Gastrocnemius medialis (tissue), 4 donors: ENCODE results near the gene ARHGDIA. TPM values are rescaled to one million over a fixed set of nuclear protein-coding genes. Genes with fewer than 3 reads are reported as not detected.

Source experiments
- ATAC-seq, 2 donors: fragments of 150-250 bp; one replicate each; pipeline ENCODE4 v1.9.1; 2016
- DNase-seq, 2 donors: peaks; one replicate each; pipeline ENCODE4 v3.0.0-alpha.2; 2019
- H3K27ac ChIP-seq, 4 donors: fragments of 200-600 bp; sonication (generic); 1 replicate in 1 of 4; 2 replicates in 3 of 4; pipeline ENCODE4 v1.5.1; 2016 to 2018; ENCODE audit warnings: mild to moderate bottlenecking in 2 of 4, moderate library complexity in 1 of 4
- H3K27me3 ChIP-seq, 3 donors: fragments of 200-600 bp; sonication (generic) in 2 of 3; 1 replicate in 1 of 3; 2 replicates in 2 of 3; pipeline versions ENCODE4 v1.5.1 to v1.6.0; 2016 to 2019; ENCODE audit warnings: mild to moderate bottlenecking in 1 of 3, moderate library complexity in 1 of 3
- H3K36me3 ChIP-seq, 2 donors: fragments of 200-600 bp; sonication (generic) in 1 of 2; one replicate each; pipeline ENCODE4 v1.5.1; 2017 to 2018
- H3K4me1 ChIP-seq, 2 donors: fragments of 200-600 bp; sonication (generic) in 1 of 2; one replicate each; pipeline ENCODE4 v1.5.1; 2016 to 2017; ENCODE audit warnings: mild to moderate bottlenecking in 2 of 2
- H3K4me3 ChIP-seq, 4 donors: fragments of 200-600 bp; sonication (generic) in 3 of 4; 1 replicate in 1 of 4; 2 replicates in 3 of 4; pipeline ENCODE4 v1.5.1; 2016 to 2019; ENCODE audit warnings: mild to moderate bottlenecking in 2 of 4
- H3K9me3 ChIP-seq, 3 donors: fragments of 200-600 bp; sonication (generic) in 2 of 3; 1 replicate in 1 of 3; 2 replicates in 2 of 3; pipeline ENCODE4 v1.5.1; 2016 to 2019
- CTCF ChIP-seq, 5 experiments: fragments of 450-650 bp in 3 of 5; fragments of 200-600 bp in 2 of 5; sonication (generic) in 2 of 5; IDR thresholded peaks in 4 of 5; conservative IDR thresholded peaks in 1 of 5; 1 replicate in 4 of 5; 2 replicates in 1 of 5; pipeline ENCODE4 v1.5.1; 2016 to 2019; ENCODE audit warnings: antibody characterized with exemption in 5 of 5, mild to moderate bottlenecking in 3 of 5, moderate library complexity in 3 of 5
- POLR2A ChIP-seq, 2 donors: fragments of 450-650 bp; IDR thresholded peaks; one replicate each; pipeline ENCODE4 v1.6.1; 2017; ENCODE audit warnings: antibody characterized with exemption in 2 of 2, mild to moderate bottlenecking in 2 of 2, moderate library complexity in 2 of 2
- in situ Hi-C, 4 donors: fragments of 200-750 bp; cut with MboI; loops; one replicate each; pipeline versions ENCODE4 v1.15.0 to v1.8.0; 2017; ENCODE audit warnings: low sequenced_read_pairs in 4 of 4
- intact Hi-C: fragments of 100-400 bp; cut with DNase I; formaldehyde crosslinking; loops from one replicate; pipeline ENCODE4 v1.15.1; 2023; ENCODE audit warnings: low total_unique reads
- total RNA-seq, 4 donors: library from RNA; depleted of rRNA; stranded (reverse); fragments of >200 nt; gene quantifications; one replicate each; pipeline versions ENCODE4 v1.1.0 to v1.2.3, GENCODE V29; 2016

The ARHGDIA gene
- total RNA-seq, 4 donors from 2014 or later = 52.1 to 122 (median 64.4) TPM

- no peak overlapping the region for H3K4me3 ChIP-seq
- H3K4me1 ChIP-seq = peaks cover under 1 to 4% of the 10 kb centered on the region in 2 donors
- intact Hi-C loops (no loop called here), in situ Hi-C loops (no loop called here)
- H3K36me3 ChIP-seq = peaks cover 0 to 38% of the 10 kb centered on the region in 2 donors
- ATAC-seq (no peak), DNase-seq (no peak)
- TF ChIP-seq POLR2A (IDR thresholded peaks at IDR 0.05) = no peak
- TF ChIP-seq CTCF (IDR thresholded peaks at IDR 0.05 in 4 of 5, conservative IDR thresholded peaks at IDR 0.05 in 1 of 5) = no peak
- H3K9me3 ChIP-seq = no peaks in the 10 kb centered on the region
- H3K27ac ChIP-seq = no peak overlapping the region
- no peaks in the 10 kb centered on the region for H3K27me3 ChIP-seq
Measured at GRCh38 chr17:81877569-81877968, 6.4 kb upstream of the ARHGDIA start.

GRCh38 chr17:81871387-81872230 is 472 bp upstream of the ARHGDIA start:
- peak overlapping the region; percentile 96 to 99 (median 98) for H3K27ac ChIP-seq
- H3K36me3 ChIP-seq = peaks cover 0 to 21% of the 10 kb centered on the region in 2 donors
- DNase-seq (peak; percentile 92 to 94), ATAC-seq (peak; percentile 83 to 88)
- H3K4me3 ChIP-seq = peak overlapping the region; percentile 78 to 100 (median 90)
- in situ Hi-C loops (no loop called here), intact Hi-C loops (loop anchor here (1.0 to 5.0 kb wide), 3 partner anchors 15 to 106 kb away; partner anchors contain the start of gene ASPSCR1)
- H3K4me1 ChIP-seq = peaks cover 35 to 37% of the 10 kb centered on the region in 2 donors
- H3K27me3 ChIP-seq = no peaks in the 10 kb centered on the region
- TF ChIP-seq POLR2A (IDR thresholded peaks at IDR 0.05) (peak; percentile 95 to 97), CTCF (IDR thresholded peaks at IDR 0.05 in 4 of 5, conservative IDR thresholded peaks at IDR 0.05 in 1 of 5) (peak in 3 of 5 experiments; percentile 29 to 66 (median 48))
- H3K9me3 ChIP-seq = no peaks in the 10 kb centered on the region

- no peak for DNase-seq
- ATAC-seq = peak; percentile 7 to 15
- Histone ChIP-seq H3K27ac (peak overlapping the region; percentile 94 to 99 (median 97)), H3K9me3 (no peaks in the 10 kb centered on the region), H3K4me1 (peaks cover 35 to 47% of the 10 kb centered on the region in 2 donors), H3K4me3 (peak overlapping the region; percentile 74 to 92 (median 78)), H3K27me3 (no peaks in the 10 kb centered on the region), H3K36me3 (peaks cover 0 to 21% of the 10 kb centered on the region in 2 donors)
- in situ Hi-C loops = no loop called here
- TF ChIP-seq CTCF (IDR thresholded peaks at IDR 0.05 in 4 of 5, conservative IDR thresholded peaks at IDR 0.05 in 1 of 5) = no peak
- intact Hi-C loops = loop anchor here (5.0 kb wide), 2 partner anchors 72 to 107 kb away; partner anchors contain the start of gene ASPSCR1
Measured at GRCh38 chr17:81870131-81870980, 781 bp downstream of the ARHGDIA start.

- no peaks in the 10 kb centered on the region for H3K27me3 ChIP-seq
- intact Hi-C loops (loop anchor here (5.0 kb wide), 2 partner anchors 73 to 108 kb away; partner anchors contain the start of gene ASPSCR1), in situ Hi-C loops (no loop called here)
- peaks cover 35 to 48% of the 10 kb centered on the region in 2 donors for H3K4me1 ChIP-seq
- ATAC-seq (no peak), DNase-seq (no peak)
- H3K4me3 ChIP-seq = peak overlapping the region; percentile 74 to 92 (median 78)
- peaks cover 0 to 21% of the 10 kb centered on the region in 2 donors for H3K36me3 ChIP-seq
- H3K27ac ChIP-seq = peak overlapping the region; percentile 94 to 99 (median 97)
- TF ChIP-seq CTCF (IDR thresholded peaks at IDR 0.05 in 4 of 5, conservative IDR thresholded peaks at IDR 0.05 in 1 of 5) (peak; percentile 80 to 97 (median 90)), POLR2A (IDR thresholded peaks at IDR 0.05) (no peak)
- no peaks in the 10 kb centered on the region for H3K9me3 ChIP-seq
Measured at GRCh38 chr17:81869221-81870130, 1.7 kb downstream of the ARHGDIA start.
